Mammary epithelial cell (primary cell): ENCODE results near the gene KRT74.

Experiments used
- EZH2 ChIP-seq: IDR thresholded peaks from 2 replicates; pipeline ENCODE4 v1.6.1; 2012; ENCODE audit warnings: low read length, inconsistent platforms, borderline replicate concordance
- TF ChIP-seq, protein P1 (sequence below), 2 donors: IDR thresholded peaks in 1 of 2; conservative IDR thresholded peaks in 1 of 2; 2 replicates each; pipeline ENCODE4 v1.5.1; 2011 to 2012; ENCODE audit warnings: inconsistent platforms in 2 of 2, low read length in 2 of 2, mild to moderate bottlenecking in 2 of 2, control low read depth in 1 of 2, low read depth in 1 of 2; ENCODE audit not compliant: insufficient read depth in 1 of 2; ENCODE audit errors: extremely low read depth in 1 of 2

DNA sequence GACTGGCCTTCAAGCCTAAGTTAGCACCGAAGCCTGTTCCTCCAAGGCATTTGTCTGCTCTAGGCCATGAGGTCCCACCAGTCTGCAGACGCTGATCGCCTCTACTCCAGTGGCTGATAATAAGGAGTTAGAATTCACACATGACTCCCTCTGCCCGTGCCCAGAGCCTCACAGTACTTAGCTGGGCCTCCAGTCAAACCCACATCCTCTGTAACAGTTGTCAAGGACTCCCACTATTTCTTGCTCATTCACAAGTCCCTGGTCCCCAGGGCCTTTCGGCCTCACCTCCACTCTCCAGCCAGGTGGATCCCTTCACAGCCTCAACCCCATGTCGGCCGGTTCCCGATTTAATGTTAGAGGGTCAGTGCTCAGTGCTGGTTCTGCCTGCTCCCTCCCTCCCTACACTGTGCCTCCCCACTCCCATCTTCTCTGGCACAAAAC lies 47.1 kb downstream of the KRT74 start:
- TF ChIP-seq, protein P1, sequence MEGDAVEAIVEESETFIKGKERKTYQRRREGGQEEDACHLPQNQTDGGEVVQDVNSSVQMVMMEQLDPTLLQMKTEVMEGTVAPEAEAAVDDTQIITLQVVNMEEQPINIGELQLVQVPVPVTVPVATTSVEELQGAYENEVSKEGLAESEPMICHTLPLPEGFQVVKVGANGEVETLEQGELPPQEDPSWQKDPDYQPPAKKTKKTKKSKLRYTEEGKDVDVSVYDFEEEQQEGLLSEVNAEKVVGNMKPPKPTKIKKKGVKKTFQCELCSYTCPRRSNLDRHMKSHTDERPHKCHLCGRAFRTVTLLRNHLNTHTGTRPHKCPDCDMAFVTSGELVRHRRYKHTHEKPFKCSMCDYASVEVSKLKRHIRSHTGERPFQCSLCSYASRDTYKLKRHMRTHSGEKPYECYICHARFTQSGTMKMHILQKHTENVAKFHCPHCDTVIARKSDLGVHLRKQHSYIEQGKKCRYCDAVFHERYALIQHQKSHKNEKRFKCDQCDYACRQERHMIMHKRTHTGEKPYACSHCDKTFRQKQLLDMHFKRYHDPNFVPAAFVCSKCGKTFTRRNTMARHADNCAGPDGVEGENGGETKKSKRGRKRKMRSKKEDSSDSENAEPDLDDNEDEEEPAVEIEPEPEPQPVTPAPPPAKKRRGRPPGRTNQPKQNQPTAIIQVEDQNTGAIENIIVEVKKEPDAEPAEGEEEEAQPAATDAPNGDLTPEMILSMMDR (conservative IDR thresholded peaks at IDR 0.05 in 1 of 2, IDR thresholded peaks at IDR 0.05 in 1 of 2; ENCODE audit: extremely low read depth in 1 of 2, insufficient read depth in 1 of 2, low read depth in 1 of 2, low read length in 2 of 2) = no peak
- no peak for TF ChIP-seq EZH2
